K562 (cell line): ENCODE results near the gene ETV7. TPM values are rescaled to one million over a fixed set of nuclear protein-coding genes. Genes with fewer than 3 reads are reported as not detected.

Source experiments
- CHD4 ChIP-seq: fragments of 200-600 bp; sonication (generic); IDR thresholded peaks from 3 replicates; pipeline ENCODE4 v1.6.1; 2012; ENCODE audit warnings: low read depth, mild to moderate bottlenecking, mixed read lengths, low read length, inconsistent platforms; ENCODE audit not compliant: insufficient read depth, insufficient replicate concordance, poor library complexity, severe bottlenecking
- ESRRB ChIP-seq: fragments of 250-450 bp; sonication (Bioruptor Pico); IDR thresholded peaks from 2 replicates; pipeline ENCODE4 v1.5.0; 2020; ENCODE audit warnings: mild to moderate bottlenecking, moderate library complexity, borderline replicate concordance
- ETS2 ChIP-seq: IDR thresholded peaks from 2 replicates; pipeline ENCODE4 v1.6.1; 2016; ENCODE audit warnings: borderline replicate concordance, missing genetic modification characterization, mild to moderate bottlenecking, moderate library complexity, missing compliant biosample characterization; ENCODE audit not compliant: poor library complexity, severe bottlenecking
- FOXA3 ChIP-seq, 2 experiments: fragments of 450-650 bp in 1 of 2; sonication (generic) in 1 of 2; formaldehyde crosslinking; IDR thresholded peaks in 1 of 2; conservative IDR thresholded peaks in 1 of 2; 2 replicates each; pipeline versions ENCODE4 v1.4.0 to v1.8.0; 2020 to 2022; ENCODE audit warnings: mild to moderate bottlenecking in 2 of 2, missing genetic modification reagents in 1 of 2
- HDGF ChIP-seq: fragments of 450-650 bp; IDR thresholded peaks from 2 replicates; pipeline ENCODE4 v1.6.1; 2016
- KLF6 ChIP-seq: fragments of 250-450 bp; sonication (Bioruptor Pico); IDR thresholded peaks from 2 replicates; pipeline ENCODE4 v1.4.0; 2020; ENCODE audit warnings: mild to moderate bottlenecking, moderate library complexity, borderline replicate concordance
- MAFG ChIP-seq: fragments of 450-650 bp; conservative IDR thresholded peaks from 2 replicates; pipeline ENCODE4 v1.6.1; 2016; ENCODE audit warnings: missing genetic modification characterization, missing compliant biosample characterization
- MAX ChIP-seq: sonication (generic); formaldehyde crosslinking; IDR thresholded peaks from 2 replicates; pipeline ENCODE4 v1.9.0; 2022; ENCODE audit warnings: mild to moderate bottlenecking, missing genetic modification reagents
- MYNN ChIP-seq, 2 experiments: sonication (generic); formaldehyde crosslinking in 1 of 2; IDR thresholded peaks; 2 replicates each; pipeline versions ENCODE4 v1.5.0 to v1.6.1; 2016 to 2020; ENCODE audit warnings: antibody characterized with exemption in 1 of 2, missing genetic modification reagents in 1 of 2
- NFXL1 ChIP-seq: fragments of 450-650 bp; formaldehyde crosslinking; IDR thresholded peaks from 2 replicates; pipeline ENCODE4 v1.4.0; 2021; ENCODE audit warnings: mild to moderate bottlenecking
- PCBP2 ChIP-seq: fragments of 200-400 bp; formaldehyde crosslinking; IDR thresholded peaks from 2 replicates; pipeline ENCODE4 v1.6.1; 2018; ENCODE audit warnings: low read length, low read depth, mild to moderate bottlenecking, moderate library complexity; ENCODE audit not compliant: poor library complexity, severe bottlenecking
- PHB2 ChIP-seq: fragments of 450-650 bp; IDR thresholded peaks from 2 replicates; pipeline ENCODE4 v1.6.1; 2017; ENCODE audit warnings: low read depth
- PHF20 ChIP-seq: fragments of 450-650 bp; IDR thresholded peaks from 2 replicates; pipeline ENCODE4 v1.6.1; 2018; ENCODE audit not compliant: partially characterized antibody
- RBM34 ChIP-seq: fragments of 200-400 bp; formaldehyde crosslinking; IDR thresholded peaks from 2 replicates; pipeline ENCODE4 v1.6.1; 2018; ENCODE audit warnings: low read length, borderline replicate concordance; ENCODE audit not compliant: insufficient read depth
- RUNX1 ChIP-seq: sonication (generic); IDR thresholded peaks from 2 replicates; pipeline ENCODE4 v1.6.1; 2016; ENCODE audit warnings: antibody characterized with exemption, low read depth
- TAF7 ChIP-seq: fragments of 450-650 bp; IDR thresholded peaks from 2 replicates; pipeline ENCODE4 v1.6.1; 2016; ENCODE audit warnings: missing genetic modification characterization, missing compliant biosample characterization
- TBL1XR1 ChIP-seq, 2 experiments: IDR thresholded peaks; 2 replicates each; pipeline ENCODE4 v1.6.1; 2012; ENCODE audit warnings: improper control_type of control experiment in 2 of 2, low read length in 2 of 2, mild to moderate bottlenecking in 1 of 2
- ZKSCAN8 ChIP-seq: fragments of 200-800 bp; sonication (Bioruptor generic); IDR thresholded peaks from 2 replicates; pipeline ENCODE4 v1.6.1; 2016; ENCODE audit warnings: missing genetic modification characterization, missing compliant biosample characterization
- ZNF146 ChIP-seq: IDR thresholded peaks from one replicate; pipeline ENCODE4 v1.6.1; 2018; ENCODE audit warnings: missing compliant biosample characterization; ENCODE audit not compliant: unreplicated experiment
- ZNF174 ChIP-seq: fragments of 250-450 bp; sonication (Bioruptor Pico); IDR thresholded peaks from 2 replicates; pipeline ENCODE4 v1.4.0; 2020; ENCODE audit warnings: mild to moderate bottlenecking
- ZNF232 ChIP-seq: sonication (generic); formaldehyde crosslinking; IDR thresholded peaks from 2 replicates; pipeline ENCODE4 v1.8.0; 2022; ENCODE audit warnings: mild to moderate bottlenecking, missing genetic modification reagents
- ZNF395 ChIP-seq: fragments of 200-800 bp; sonication (Bioruptor generic); IDR thresholded peaks from 2 replicates; pipeline ENCODE4 v1.6.1; 2017; ENCODE audit warnings: missing genetic modification characterization, missing compliant biosample characterization
- ZNF766 ChIP-seq: fragments of 200-800 bp; sonication (Bioruptor generic); conservative IDR thresholded peaks from 2 replicates; pipeline ENCODE4 v1.6.1; 2016; ENCODE audit warnings: missing genetic modification characterization, missing compliant biosample characterization
- ZNF77 ChIP-seq: fragments of 250-450 bp; sonication (Bioruptor Pico); IDR thresholded peaks from 2 replicates; pipeline ENCODE4 v1.5.0; 2020
- polyA plus RNA-seq, 8 experiments: library from polyadenylated mRNA; depleted of rRNA in 4 of 8; stranded (reverse) in 5 of 8; unstranded in 3 of 8; fragments of >200 nt; fragmentation: Nextera tagmentation in 2 of 8; fragmentation: Illumina TruSeq in 1 of 8; extraction: Ambion mirVana in 2 of 8; extraction: Trizol in 1 of 8; gene quantifications; 2 replicates each; pipeline versions ENCODE4 v1.2.1 to v1.2.3, GENCODE V29; 2011 to 2014; ENCODE audit warnings: inconsistent platforms in 1 of 8, missing spikeins in 1 of 8
- total RNA-seq, 7 experiments: library from RNA; depleted of rRNA in 6 of 7; stranded (reverse); fragments of >200 nt in 6 of 7; fragmentation: Illumina TruSeq in 2 of 7; extraction: Trizol in 2 of 7; gene quantifications; 2 replicates each; pipeline versions ENCODE4 v1.2.1 to v1.2.3, GENCODE V29; 2011 to 2021; ENCODE audit warnings: low replicate concordance in 1 of 7
- TF ChIP-seq, protein P1 (sequence below): fragments of 450-650 bp; formaldehyde crosslinking; IDR thresholded peaks from 2 replicates; pipeline ENCODE4 v1.4.0; 2022; ENCODE audit warnings: missing genetic modification characterization

ETV7 gene
- total and polyA plus RNA-seq, 9 of the 15 experiments (the other 6 are each of a cell fraction or from before 2014, with no cell fraction given), result 0.07 to 0.22 (median 0.14) TPM; not detected in 3

- TF ChIP-seq HDGF (no peak), RBM34 (no peak), CHD4 (no peak), ZNF174 (CRISPR knock-in tag) (no peak), RUNX1 (no peak), PHF20 (no peak), ZNF395 (peak; percentile 67; the same call in 1 of the 2 replicates), MAX (peak; percentile 98), FOXA3 (CRISPR knock-in tag; conservative IDR thresholded peaks at IDR 0.05 in 1 of 2, IDR thresholded peaks at IDR 0.05 in 1 of 2) (peak in 1 of 2 experiments; percentile 50; a peak in 2 of 4 replicates), ZKSCAN8 (no peak), KLF6 (no peak), PCBP2 (no peak), NFXL1 (CRISPR knock-in tag) (no peak), MYNN (IDR thresholded peaks at IDR 0.05) (peak; percentile 99), MYNN (CRISPR knock-in tag; IDR thresholded peaks at IDR 0.05) (no peak; the same call in 1 of the 2 replicates), ZNF77 (CRISPR knock-in tag) (no peak), TAF7 (tag) (no peak), ZNF232 (no peak), ESRRB (no peak), PHB2 (no peak), ETS2 (tag) (no peak), MAFG (tag) (0 out of 2 replicates have a peak, but pooled peaks have one; percentile 4), TBL1XR1 (IDR thresholded peaks at IDR 0.05; ENCODE audit: low read length in 2 of 2) (peak; percentile 29 to 52; a peak in 1 of 4 replicates), ZNF766 (CRISPR knock-in tag) (peak; percentile 90), ZNF146 (CRISPR knock-in tag) (no peak)
- TF ChIP-seq, protein P1, sequence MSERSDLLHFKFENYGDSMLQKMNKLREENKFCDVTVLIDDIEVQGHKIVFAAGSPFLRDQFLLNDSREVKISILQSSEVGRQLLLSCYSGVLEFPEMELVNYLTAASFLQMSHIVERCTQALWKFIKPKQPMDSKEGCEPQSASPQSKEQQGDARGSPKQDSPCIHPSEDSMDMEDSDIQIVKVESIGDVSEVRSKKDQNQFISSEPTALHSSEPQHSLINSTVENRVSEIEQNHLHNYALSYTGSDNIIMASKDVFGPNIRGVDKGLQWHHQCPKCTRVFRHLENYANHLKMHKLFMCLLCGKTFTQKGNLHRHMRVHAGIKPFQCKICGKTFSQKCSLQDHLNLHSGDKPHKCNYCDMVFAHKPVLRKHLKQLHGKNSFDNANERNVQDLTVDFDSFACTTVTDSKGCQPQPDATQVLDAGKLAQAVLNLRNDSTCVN, result no peak
Observed at GRCh38 chr6:36423101-36423824, 35.8 kb upstream of the ETV7 start (continued).
